A673 (cell line): ENCODE measurements around the gene PCDH10. TPM values are rescaled to one million over a fixed set of nuclear protein-coding genes. Genes with fewer than 3 reads are reported as not detected.
A peak's percentile ranks its signal among the peaks of the same experiment; 100 is the strongest.

Experiments
- BruUV-seq: library from RNA; stranded (reverse); fragments of 400-500 nt; replicated peaks from 2 replicates; lab custom pipeline; 2021; lab: Mats Ljungman, UMichigan
- CTCF ChIA-PET: fragments of 300-600 bp; sonication (Branson Sonifier 250); formaldehyde crosslinking; loops from one replicate; lab custom pipeline; 2022; ENCODE audit warnings: antibody characterized with exemption; lab: Charles Lee
- POLR2A ChIA-PET: fragments of 300-600 bp; sonication (Branson Sonifier 250); formaldehyde crosslinking; loops from one replicate; lab custom pipeline; 2022; ENCODE audit warnings: antibody characterized with exemption; ENCODE audit not compliant: low non-redundant PET; lab: Charles Lee
- DNase-seq: peaks from one replicate; pipeline ENCODE4 v3.0.0-alpha.2; 2015; ENCODE audit warnings: low spot score
- H3K27ac ChIP-seq: fragments of 200-600 bp; sonication (generic); 2 replicates; pipeline ENCODE4 v1.5.1; 2016; ENCODE audit warnings: mixed run types, low read depth, mild to moderate bottlenecking, mixed read lengths, antibody characterized with exemption, low read length; ENCODE audit not compliant: poor library complexity, severe bottlenecking
- H3K27me3 ChIP-seq: fragments of 200-600 bp; sonication (generic); replicated peaks from 2 replicates; pipeline ENCODE4 v1.6.1; 2017; ENCODE audit warnings: mixed run types, low read depth, mild to moderate bottlenecking, mixed read lengths, antibody characterized with exemption, low read length; ENCODE audit not compliant: insufficient read depth, poor library complexity
- H3K36me3 ChIP-seq: fragments of 200-600 bp; sonication (generic); 2 replicates; pipeline ENCODE4 v1.6.1; 2016; ENCODE audit warnings: mixed run types, mild to moderate bottlenecking, mixed read lengths, antibody characterized with exemption, low read length; ENCODE audit not compliant: insufficient read depth, poor library complexity, severe bottlenecking
- H3K4me1 ChIP-seq: fragments of 200-600 bp; sonication (generic); 2 replicates; pipeline ENCODE4 v1.6.1; 2017; ENCODE audit warnings: mixed run types, mild to moderate bottlenecking, mixed read lengths, antibody characterized with exemption, low read length; ENCODE audit not compliant: insufficient read depth, poor library complexity, severe bottlenecking
- H3K4me3 ChIP-seq: fragments of 200-600 bp; sonication (generic); 2 replicates; pipeline ENCODE4 v1.5.1; 2016; ENCODE audit warnings: low read depth, mixed run types, mild to moderate bottlenecking, mixed read lengths, low read length; ENCODE audit not compliant: poor library complexity, severe bottlenecking
- H3K9me3 ChIP-seq: fragments of 200-600 bp; sonication (generic); 2 replicates; pipeline ENCODE4 v1.6.1; 2016; ENCODE audit warnings: mixed run types, low read depth, mild to moderate bottlenecking, mixed read lengths, antibody characterized with exemption, low read length; ENCODE audit not compliant: poor library complexity, severe bottlenecking
- CTCF ChIP-seq: fragments of 300-800, 200-600 bp; sonication (generic); conservative IDR thresholded peaks from 2 replicates; pipeline ENCODE4 v1.5.1; 2017; ENCODE audit warnings: low read depth, mild to moderate bottlenecking, antibody characterized with exemption, low read length, moderate library complexity, mixed read lengths
- EZH2 ChIP-seq: fragments of 200-600 bp; sonication (generic); IDR thresholded peaks from 2 replicates; pipeline ENCODE4 v1.6.1; 2017; ENCODE audit warnings: borderline replicate concordance, low read depth, mild to moderate bottlenecking, mixed read lengths, antibody characterized with exemption, low read length; ENCODE audit not compliant: poor library complexity, severe bottlenecking
- intact Hi-C: fragments of 100-400 bp; cut with micrococcal nuclease; formaldehyde crosslinking; loops from one replicate; pipeline ENCODE4 v1.10.0; 2022; ENCODE audit not compliant: unreplicated experiment
- total RNA-seq: library from RNA; stranded (reverse); gene quantifications from 2 replicates; pipeline ENCODE4 v1.2.3, GENCODE V29; 2021

The PCDH10 gene
- total RNA-seq, 1 experiment from 2014 or later, result 40.6 TPM

GRCh38 chr4:133186845-133187244 is 37.8 kb downstream of the PCDH10 start:
- Histone ChIP-seq H3K9me3 (no peaks in the 10 kb centered on the region), H3K4me3 (no peak overlapping the region), H3K27me3 (no peaks in the 10 kb centered on the region), H3K27ac (no peak overlapping the region), H3K4me1 (peaks cover 3% of the 10 kb centered on the region), H3K36me3 (no peaks in the 10 kb centered on the region)
- BruUV-seq, result no TSS peak
- ChIA-PET CTCF (no interaction called here), POLR2A (no interaction called here)
- TF ChIP-seq EZH2 (no peak), CTCF (no peak)
- intact Hi-C loops, result no loop called here
- no peak for DNase-seq

GRCh38 chr4:133188433-133189146 is 39.5 kb downstream of the PCDH10 start:
- no peaks in the 10 kb centered on the region for H3K27me3 ChIP-seq
- intact Hi-C loops, result no loop called here
- POLR2A ChIA-PET, result no interaction called here
- no TSS peak for BruUV-seq
- H3K9me3 ChIP-seq, result no peaks in the 10 kb centered on the region
- no peaks in the 10 kb centered on the region for H3K36me3 ChIP-seq
- CTCF ChIA-PET, result no interaction called here
- H3K4me3 ChIP-seq, result no peak overlapping the region
- peaks cover 3% of the 10 kb centered on the region for H3K4me1 ChIP-seq
- DNase-seq, result no peak
- no peak overlapping the region for H3K27ac ChIP-seq
- TF ChIP-seq CTCF, result no peak

GRCh38 chr4:133189147-133189517 is 40.0 kb downstream of the PCDH10 start:
- no TSS peak for BruUV-seq
- Histone ChIP-seq H3K4me1 (peaks cover 3% of the 10 kb centered on the region), H3K36me3 (no peaks in the 10 kb centered on the region), H3K27me3 (no peaks in the 10 kb centered on the region), H3K4me3 (no peak overlapping the region), H3K27ac (no peak overlapping the region), H3K9me3 (no peaks in the 10 kb centered on the region)
- POLR2A ChIA-PET, result no interaction called here
- no peak for TF ChIP-seq EZH2
- DNase-seq, result no peak
- intact Hi-C loops, result no loop called here
- CTCF ChIA-PET, result no interaction called here

GRCh38 chr4:133190098-133190497 is 41.0 kb downstream of the PCDH10 start:
- no TSS peak for BruUV-seq
- H3K27me3 ChIP-seq, result no peaks in the 10 kb centered on the region
- H3K9me3 ChIP-seq, result peaks cover under 1% of the 10 kb centered on the region
- no peak overlapping the region for H3K4me3 ChIP-seq
- H3K4me1 ChIP-seq, result peaks cover 3% of the 10 kb centered on the region
- POLR2A ChIA-PET, result no interaction called here
- H3K36me3 ChIP-seq, result no peaks in the 10 kb centered on the region
- no peak overlapping the region for H3K27ac ChIP-seq
- intact Hi-C loops, result no loop called here
- no peak for TF ChIP-seq EZH2
- no peak for TF ChIP-seq CTCF
- DNase-seq, result peak; percentile 24
- CTCF ChIA-PET, result no interaction called here
